GDM1 (cell line): ENCODE measurements around the gene CCDC190.
"Not testable (repeated sequence)": the region's sequence is repeated elsewhere in the genome, so short reads cannot be mapped to it uniquely, and the experiment has no call there.

Experiments
- DNase-seq: peaks from one replicate; lab custom pipeline; 2025; lab: John Stamatoyannopoulos, UW

CCDC190 gene

GRCh38 chr1:162877412-162877811 lies 16.4 kb upstream of the CCDC190 start:
- no peak for DNase-seq

- DNase-seq = no peak
These were observed 15.8 kb upstream of the CCDC190 start for GRCh38 chr1:162876751-162877150.

- DNase-seq = no peak
These were observed 13.0 kb upstream of the CCDC190 start for GRCh38 chr1:162873671-162874666.

GRCh38 chr1:162872981-162873380 lies 12.0 kb upstream of the CCDC190 start:
- DNase-seq = no peak

GRCh38 chr1:162871417-162871816 lies 10.4 kb upstream of the CCDC190 start:
- DNase-seq = not testable (repeated sequence)

- no peak for DNase-seq
These were observed 8.0 kb upstream of the CCDC190 start for GRCh38 chr1:162868972-162869371.

- no peak for DNase-seq
These were observed 650 bp upstream of the CCDC190 start for GRCh38 chr1:162861625-162862024.

GRCh38 chr1:162859191-162859590 lies 1.8 kb downstream of the CCDC190 start:
- DNase-seq = no peak

- DNase-seq = no peak
These were observed 3.1 kb downstream of the CCDC190 start for GRCh38 chr1:162857850-162858249.

GRCh38 chr1:162856260-162856659 lies 4.7 kb downstream of the CCDC190 start:
- no peak for DNase-seq

GRCh38 chr1:162855461-162856150 lies 5.4 kb downstream of the CCDC190 start:
- no peak for DNase-seq

- no peak for DNase-seq
These were observed 6.6 kb downstream of the CCDC190 start for GRCh38 chr1:162854245-162854882.

- DNase-seq = no peak
These were observed 9.6 kb downstream of the CCDC190 start for GRCh38 chr1:162851341-162851740.

GRCh38 chr1:162849711-162850110 lies 11.3 kb downstream of the CCDC190 start:
- no peak for DNase-seq

GRCh38 chr1:162847839-162848453 lies 13.0 kb downstream of the CCDC190 start:
- no peak for DNase-seq

GRCh38 chr1:162846256-162847212 lies 14.4 kb downstream of the CCDC190 start:
- no peak for DNase-seq

GRCh38 chr1:162844153-162844552 lies 16.8 kb downstream of the CCDC190 start:
- DNase-seq = no peak

- no peak for DNase-seq
These were observed 20.6 kb downstream of the CCDC190 start for GRCh38 chr1:162840250-162840839.

GRCh38 chr1:162838863-162839262 lies 22.1 kb downstream of the CCDC190 start:
- DNase-seq = no peak

- no peak for DNase-seq
These were observed 25.6 kb downstream of the CCDC190 start for GRCh38 chr1:162835157-162835899.
